H1 (cell line): Measurements from ENCODE around the gene RAMP1.

Experiments
- BCL11A ChIP-seq, 2 experiments: IDR thresholded peaks; one replicate each; pipeline ENCODE4 v1.6.1; 2011; ENCODE audit warnings: low read depth in 2 of 2, low read length in 2 of 2, mild to moderate bottlenecking in 2 of 2
- CHD1 ChIP-seq: IDR thresholded peaks from 2 replicates; pipeline ENCODE4 v1.6.1; 2012; ENCODE audit warnings: low read depth, low read length, improper control_type of control experiment
- RBBP5 ChIP-seq: IDR thresholded peaks from 2 replicates; pipeline ENCODE4 v1.7.1; 2012; ENCODE audit warnings: low read depth, mild to moderate bottlenecking, inconsistent platforms, low read length, moderate library complexity, borderline replicate concordance
- RNF2 ChIP-seq: fragments of 200-900, 300-1000 bp; sonication (generic); IDR thresholded peaks from 2 replicates; pipeline ENCODE4 v1.7.1; 2016; ENCODE audit warnings: borderline replicate concordance, low read depth, mild to moderate bottlenecking, antibody characterized with exemption, low read length; ENCODE audit not compliant: poor library complexity, severe bottlenecking; ENCODE audit errors: missing control alignments
- RXRA ChIP-seq: IDR thresholded peaks from 2 replicates; pipeline ENCODE4 v1.6.1; 2011; ENCODE audit warnings: low read depth, mild to moderate bottlenecking, low read length, moderate library complexity; ENCODE audit not compliant: insufficient read depth
- SIN3A ChIP-seq, 2 experiments: IDR thresholded peaks in 1 of 2; conservative IDR thresholded peaks in 1 of 2; 2 replicates each; pipeline ENCODE4 v1.6.1; 2011 to 2012; ENCODE audit warnings: low read length in 2 of 2, improper control_type of control experiment in 1 of 2, low read depth in 1 of 2, mild to moderate bottlenecking in 1 of 2
- TF ChIP-seq, protein P1 (sequence below), 3 experiments: IDR thresholded peaks; 1 replicate in 2 of 3; 2 replicates in 1 of 3; pipeline versions ENCODE4 v1.5.1 to v1.6.1; 2011; ENCODE audit warnings: low read length in 3 of 3, mild to moderate bottlenecking in 3 of 3, inconsistent platforms in 2 of 3, low read depth in 1 of 3, moderate library complexity in 1 of 3; ENCODE audit not compliant: insufficient read depth in 1 of 3; ENCODE audit errors: control extremely low read depth in 1 of 3
- TF ChIP-seq, protein P2 (sequence below): IDR thresholded peaks from 2 replicates; pipeline ENCODE4 v1.6.1; 2012; ENCODE audit warnings: inconsistent platforms

DNA sequence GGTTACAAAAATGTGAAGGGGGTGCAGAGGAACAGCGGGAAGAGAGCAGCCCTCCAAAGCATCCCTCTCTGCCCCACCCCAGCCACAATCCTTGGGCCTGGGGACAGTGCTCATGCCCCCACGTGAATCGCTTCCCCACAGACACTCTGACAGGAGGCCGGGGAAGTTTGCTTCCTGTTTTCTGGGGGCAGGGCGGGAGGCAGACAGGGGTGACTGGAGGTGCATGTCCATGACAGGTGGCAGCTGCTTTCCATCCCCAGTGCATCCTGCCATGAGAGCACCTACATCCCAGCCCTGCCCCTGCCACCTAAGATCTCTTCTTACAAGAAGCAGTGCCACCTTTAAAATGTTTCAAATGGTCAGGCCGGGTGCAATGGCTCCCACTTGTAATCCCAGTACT lies 60.2 kb downstream of the RAMP1 start:
- TF ChIP-seq, protein P1, sequence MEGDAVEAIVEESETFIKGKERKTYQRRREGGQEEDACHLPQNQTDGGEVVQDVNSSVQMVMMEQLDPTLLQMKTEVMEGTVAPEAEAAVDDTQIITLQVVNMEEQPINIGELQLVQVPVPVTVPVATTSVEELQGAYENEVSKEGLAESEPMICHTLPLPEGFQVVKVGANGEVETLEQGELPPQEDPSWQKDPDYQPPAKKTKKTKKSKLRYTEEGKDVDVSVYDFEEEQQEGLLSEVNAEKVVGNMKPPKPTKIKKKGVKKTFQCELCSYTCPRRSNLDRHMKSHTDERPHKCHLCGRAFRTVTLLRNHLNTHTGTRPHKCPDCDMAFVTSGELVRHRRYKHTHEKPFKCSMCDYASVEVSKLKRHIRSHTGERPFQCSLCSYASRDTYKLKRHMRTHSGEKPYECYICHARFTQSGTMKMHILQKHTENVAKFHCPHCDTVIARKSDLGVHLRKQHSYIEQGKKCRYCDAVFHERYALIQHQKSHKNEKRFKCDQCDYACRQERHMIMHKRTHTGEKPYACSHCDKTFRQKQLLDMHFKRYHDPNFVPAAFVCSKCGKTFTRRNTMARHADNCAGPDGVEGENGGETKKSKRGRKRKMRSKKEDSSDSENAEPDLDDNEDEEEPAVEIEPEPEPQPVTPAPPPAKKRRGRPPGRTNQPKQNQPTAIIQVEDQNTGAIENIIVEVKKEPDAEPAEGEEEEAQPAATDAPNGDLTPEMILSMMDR (IDR thresholded peaks at IDR 0.05; ENCODE audit: control extremely low read depth in 1 of 3, insufficient read depth in 1 of 3, low read depth in 1 of 3, low read length in 3 of 3) = no peak
- TF ChIP-seq, protein P2, sequence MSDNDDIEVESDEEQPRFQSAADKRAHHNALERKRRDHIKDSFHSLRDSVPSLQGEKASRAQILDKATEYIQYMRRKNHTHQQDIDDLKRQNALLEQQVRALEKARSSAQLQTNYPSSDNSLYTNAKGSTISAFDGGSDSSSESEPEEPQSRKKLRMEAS = no peak
- no peak for TF ChIP-seq RNF2
- TF ChIP-seq RBBP5 = no peak
- TF ChIP-seq BCL11A (IDR thresholded peaks at IDR 0.05; ENCODE audit: low read depth in 2 of 2, low read length in 2 of 2) = no peak
- no peak for TF ChIP-seq SIN3A (conservative IDR thresholded peaks at IDR 0.05 in 1 of 2, IDR thresholded peaks at IDR 0.05 in 1 of 2; ENCODE audit: low read depth in 1 of 2, low read length in 2 of 2)
- TF ChIP-seq RXRA = no peak
- TF ChIP-seq CHD1 = no peak
